Tibial nerve (tissue), 4 donors: ENCODE data around the gene CARHSP1.

Experiments used
- EP300 ChIP-seq, 2 donors: sonication (generic); formaldehyde crosslinking; IDR thresholded peaks; one replicate each; pipeline ENCODE4 v1.6.1; 2017; ENCODE audit warnings: antibody characterized with exemption in 2 of 2, mild to moderate bottlenecking in 1 of 2
- POLR2A ChIP-seq, 2 donors: fragments of 450-650 bp; IDR thresholded peaks; one replicate each; pipeline ENCODE4 v1.6.1; 2017; ENCODE audit warnings: antibody characterized with exemption in 2 of 2, mild to moderate bottlenecking in 2 of 2, moderate library complexity in 2 of 2
- TF ChIP-seq, protein P1 (sequence below), 5 experiments: fragments of 200-600 bp in 3 of 5; fragments of 450-650 bp in 2 of 5; sonication (generic) in 3 of 5; IDR thresholded peaks; one replicate each; pipeline ENCODE4 v1.5.1; 2016 to 2019; ENCODE audit warnings: antibody characterized with exemption in 5 of 5, mild to moderate bottlenecking in 3 of 5, moderate library complexity in 2 of 5

DNA sequence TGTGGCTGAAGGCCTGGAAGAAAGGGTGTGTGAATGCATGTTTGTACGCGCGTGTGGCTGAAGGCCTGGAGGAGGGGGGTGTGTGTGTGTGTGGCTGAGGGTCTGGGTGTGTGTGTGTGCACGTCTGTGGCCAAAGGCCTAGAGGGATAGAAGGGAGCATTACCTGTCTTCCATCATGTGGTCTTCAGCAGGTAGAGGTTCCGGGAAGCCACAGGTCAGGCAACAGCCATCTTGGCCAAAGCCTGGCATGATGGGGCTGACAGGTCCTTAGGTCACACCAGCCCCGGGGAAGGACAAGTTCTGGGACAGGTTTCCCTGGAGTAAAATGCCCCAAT lies 18.6 kb upstream of the CARHSP1 start:
- TF ChIP-seq POLR2A (IDR thresholded peaks at IDR 0.05) (no peak), EP300 (IDR thresholded peaks at IDR 0.05) (no peak)
- TF ChIP-seq, protein P1, sequence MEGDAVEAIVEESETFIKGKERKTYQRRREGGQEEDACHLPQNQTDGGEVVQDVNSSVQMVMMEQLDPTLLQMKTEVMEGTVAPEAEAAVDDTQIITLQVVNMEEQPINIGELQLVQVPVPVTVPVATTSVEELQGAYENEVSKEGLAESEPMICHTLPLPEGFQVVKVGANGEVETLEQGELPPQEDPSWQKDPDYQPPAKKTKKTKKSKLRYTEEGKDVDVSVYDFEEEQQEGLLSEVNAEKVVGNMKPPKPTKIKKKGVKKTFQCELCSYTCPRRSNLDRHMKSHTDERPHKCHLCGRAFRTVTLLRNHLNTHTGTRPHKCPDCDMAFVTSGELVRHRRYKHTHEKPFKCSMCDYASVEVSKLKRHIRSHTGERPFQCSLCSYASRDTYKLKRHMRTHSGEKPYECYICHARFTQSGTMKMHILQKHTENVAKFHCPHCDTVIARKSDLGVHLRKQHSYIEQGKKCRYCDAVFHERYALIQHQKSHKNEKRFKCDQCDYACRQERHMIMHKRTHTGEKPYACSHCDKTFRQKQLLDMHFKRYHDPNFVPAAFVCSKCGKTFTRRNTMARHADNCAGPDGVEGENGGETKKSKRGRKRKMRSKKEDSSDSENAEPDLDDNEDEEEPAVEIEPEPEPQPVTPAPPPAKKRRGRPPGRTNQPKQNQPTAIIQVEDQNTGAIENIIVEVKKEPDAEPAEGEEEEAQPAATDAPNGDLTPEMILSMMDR (IDR thresholded peaks at IDR 0.05): no peak
